Neural crest cell (in vitro differentiated cells): ENCODE measurements around the gene PRKCE. TPM values are rescaled to one million over a fixed set of nuclear protein-coding genes. Genes with fewer than 3 reads are reported as not detected.

Source experiments
- DNase-seq: peaks from one replicate; pipeline ENCODE4 v3.0.0; 2021; ENCODE audit warnings: low read depth, mixed read lengths, low spot score
- H3K27ac Mint-ChIP-seq: one replicate; pipeline ENCODE4 v1.8.0; 2021; ENCODE audit warnings: mild to moderate bottlenecking, mixed read lengths; ENCODE audit not compliant: unreplicated experiment
- H3K27me3 Mint-ChIP-seq: 2 replicates; pipeline ENCODE4 v1.8.0; 2021; ENCODE audit warnings: low read depth, mild to moderate bottlenecking, mixed read lengths
- H3K36me3 Mint-ChIP-seq: 2 replicates; pipeline ENCODE4 v1.8.0; 2021; ENCODE audit warnings: low read depth, mild to moderate bottlenecking, mixed read lengths
- H3K4me1 Mint-ChIP-seq: 2 replicates; pipeline ENCODE4 v1.8.0; 2021; ENCODE audit warnings: mixed read lengths
- H3K4me3 Mint-ChIP-seq: one replicate; pipeline ENCODE4 v1.8.0; 2021; ENCODE audit warnings: mild to moderate bottlenecking, mixed read lengths
- H3K9me3 Mint-ChIP-seq: 2 replicates; pipeline ENCODE4 v1.8.0; 2021; ENCODE audit warnings: mixed read lengths
- CTCF ChIP-seq: fragments of 200-600 bp; sonication (generic); conservative IDR thresholded peaks from 2 replicates; pipeline ENCODE4 v1.5.0; 2021; ENCODE audit warnings: antibody characterized with exemption, mild to moderate bottlenecking
- total RNA-seq: library from RNA; stranded (reverse); gene quantifications from 2 replicates; pipeline ENCODE4 v1.2.1, GENCODE V29; 2021

PRKCE gene
- total RNA-seq, 1 donor from 2014 or later: 15.6 TPM

GRCh38 chr2:45653122-45653913 lies 1.8 kb downstream of the PRKCE start:
- Mint-ChIP-seq H3K4me1 (peaks cover 34% of the 10 kb centered on the region), H3K27me3 (peaks cover 25% of the 10 kb centered on the region), H3K36me3 (no peaks in the 10 kb centered on the region), H3K27ac (no peak overlapping the region), H3K9me3 (no peaks in the 10 kb centered on the region), H3K4me3 (peak overlapping the region; percentile 98)
- DNase-seq: no peak
- no peak for TF ChIP-seq CTCF

- no peak for TF ChIP-seq CTCF
- Mint-ChIP-seq H3K36me3 (no peaks in the 10 kb centered on the region), H3K9me3 (no peaks in the 10 kb centered on the region), H3K4me3 (peak overlapping the region; percentile 47), H3K27me3 (peaks cover 19% of the 10 kb centered on the region), H3K27ac (no peak overlapping the region), H3K4me1 (peaks cover 33% of the 10 kb centered on the region)
- no peak for DNase-seq
These were observed 2.8 kb downstream of the PRKCE start for GRCh38 chr2:45654250-45654649.

- no peak for DNase-seq
- Mint-ChIP-seq H3K36me3 (no peaks in the 10 kb centered on the region), H3K27me3 (no peaks in the 10 kb centered on the region), H3K27ac (no peak overlapping the region), H3K4me3 (no peak overlapping the region), H3K9me3 (peaks cover 2% of the 10 kb centered on the region), H3K4me1 (peaks cover 11% of the 10 kb centered on the region)
- no peak for TF ChIP-seq CTCF
These were observed 10.4 kb downstream of the PRKCE start for GRCh38 chr2:45661828-45662227.

- Mint-ChIP-seq H3K27ac (no peak overlapping the region), H3K27me3 (no peaks in the 10 kb centered on the region), H3K4me3 (no peak overlapping the region), H3K4me1 (peaks cover 11% of the 10 kb centered on the region), H3K9me3 (peaks cover 2% of the 10 kb centered on the region), H3K36me3 (no peaks in the 10 kb centered on the region)
- no peak for DNase-seq
- no peak for TF ChIP-seq CTCF
These were observed 13.3 kb downstream of the PRKCE start for GRCh38 chr2:45664635-45665261.

GRCh38 chr2:45668509-45668908 lies 17.0 kb downstream of the PRKCE start:
- no peak for TF ChIP-seq CTCF
- no peaks in the 10 kb centered on the region for H3K27me3 Mint-ChIP-seq
- no peak overlapping the region for H3K27ac Mint-ChIP-seq
- H3K4me3 Mint-ChIP-seq: no peak overlapping the region
- no peaks in the 10 kb centered on the region for H3K4me1 Mint-ChIP-seq
- H3K9me3 Mint-ChIP-seq: peaks cover 4% of the 10 kb centered on the region
- no peak for DNase-seq
- no peaks in the 10 kb centered on the region for H3K36me3 Mint-ChIP-seq
